ENCODE data around the gene WDR87.

Gene WDR87

DNA sequence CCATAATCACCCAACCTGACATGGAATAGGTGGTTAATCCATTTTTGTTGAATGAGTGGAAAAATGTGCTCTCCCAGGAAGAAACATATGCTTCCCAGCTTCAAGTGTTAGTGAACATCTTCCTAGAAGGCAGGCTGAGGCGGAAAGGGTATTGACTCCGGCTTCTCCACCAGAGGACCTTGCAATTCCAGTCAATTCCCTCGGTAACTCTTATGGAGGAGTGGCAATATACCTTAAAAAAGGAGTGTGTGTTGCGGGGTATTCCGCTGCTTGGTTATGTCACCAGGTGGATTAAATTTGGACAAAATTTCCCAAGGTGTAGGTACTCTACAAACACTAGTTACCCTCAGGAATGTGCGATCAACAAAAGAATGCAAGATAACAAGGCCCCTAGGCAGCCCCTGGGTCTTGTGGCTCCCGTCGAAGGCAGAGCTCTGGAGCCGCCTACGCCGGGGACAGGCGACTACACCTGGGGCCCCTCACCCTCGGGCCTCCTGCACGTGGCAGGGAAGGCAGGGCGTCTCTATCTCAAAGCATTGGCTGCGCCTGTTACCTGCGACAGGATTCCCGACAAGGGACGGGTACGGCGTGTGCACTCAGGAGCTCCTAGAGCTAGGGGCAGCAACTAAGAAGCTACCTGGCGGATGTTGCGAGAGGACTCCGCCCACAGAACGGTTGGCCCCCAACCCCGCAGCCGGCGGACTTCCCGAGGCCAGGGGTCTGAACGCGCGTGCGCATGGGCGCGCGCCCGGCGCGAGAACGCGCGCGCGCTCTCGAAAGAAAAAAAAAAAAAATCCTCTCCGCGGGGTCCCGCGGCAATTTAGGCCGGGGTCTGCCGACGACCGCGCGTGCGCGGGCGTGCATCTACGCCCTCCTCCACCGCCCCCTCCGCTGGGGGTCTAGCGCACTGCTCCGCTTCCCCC is at the start of gene WDR87:
WDR87 (minus strand) TSS at position 649 of the 923 bp plus-strand sequence. CDS start 8,355 bp downstream, outside the sequence.
- Histone ChIP-seq H3K4me1 (ENCODE audit: control insufficient read depth in 1 of 2, insufficient read depth in 2 of 2, low read length in 2 of 2) (peaks cover 7 to 12% of the 10 kb centered on the region in 2 donors), H3K9me3 (ENCODE audit: control insufficient read depth in 1 of 2, low read length in 2 of 2) (no peaks in the 10 kb centered on the region), H3K36me3 (ENCODE audit: control insufficient read depth in 1 of 2, insufficient read depth in 2 of 2, low read length in 2 of 2) (no peaks in the 10 kb centered on the region), H3K4me3 (ENCODE audit: low read depth in 1 of 2, low read length in 2 of 2) (peak within 1 kb of the TSS; percentile 74 to 94), H3K27me3 (ENCODE audit: low read depth, low read length) (no peaks in the 10 kb centered on the region), H3K27ac (ENCODE audit: low read length) (no peak within 1 kb of the TSS)

DNA sequence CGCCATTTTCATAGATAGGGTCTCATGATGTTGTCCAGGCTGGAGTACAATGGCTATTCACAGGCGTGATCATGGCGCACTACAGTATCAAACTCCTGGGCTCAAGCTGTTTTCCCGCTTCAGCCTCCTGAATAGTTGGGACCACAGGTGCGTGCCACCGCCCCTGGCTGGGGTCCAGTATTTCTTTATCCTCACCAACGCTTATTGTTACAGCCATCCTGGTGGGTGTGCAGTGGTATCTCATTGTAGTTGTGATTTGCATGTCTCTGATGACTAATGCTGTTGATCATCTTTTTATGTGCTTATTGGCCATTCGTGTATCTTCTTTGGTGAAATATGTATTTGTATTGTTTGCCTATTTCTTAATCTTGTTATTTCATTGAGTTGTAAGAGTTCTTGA is 49.6 kb upstream of the WDR87 start:
- Histone ChIP-seq H3K4me3 (ENCODE audit: low read depth in 1 of 2, low read length in 2 of 2) (no peak overlapping the region), H3K4me1 (ENCODE audit: control insufficient read depth in 1 of 2, insufficient read depth in 2 of 2, low read length in 2 of 2) (no peaks in the 10 kb centered on the region), H3K27ac (ENCODE audit: low read length) (no peak overlapping the region), H3K27me3 (ENCODE audit: low read depth, low read length) (no peaks in the 10 kb centered on the region), H3K36me3 (ENCODE audit: control insufficient read depth in 1 of 2, insufficient read depth in 2 of 2, low read length in 2 of 2) (no peaks in the 10 kb centered on the region), H3K9me3 (ENCODE audit: control insufficient read depth in 1 of 2, low read length in 2 of 2) (no peaks in the 10 kb centered on the region)

- no peaks in the 10 kb centered on the region for H3K4me1 ChIP-seq (ENCODE audit: control insufficient read depth in 1 of 2, insufficient read depth in 2 of 2, low read length in 2 of 2)
- H3K27ac ChIP-seq (ENCODE audit: low read length): no peak overlapping the region
- no peaks in the 10 kb centered on the region for H3K9me3 ChIP-seq (ENCODE audit: control insufficient read depth in 1 of 2, low read length in 2 of 2)
- no peak overlapping the region for H3K4me3 ChIP-seq (ENCODE audit: low read depth in 1 of 2, low read length in 2 of 2)
- no peaks in the 10 kb centered on the region for H3K27me3 ChIP-seq (ENCODE audit: low read depth, low read length)
- no peaks in the 10 kb centered on the region for H3K36me3 ChIP-seq (ENCODE audit: control insufficient read depth in 1 of 2, insufficient read depth in 2 of 2, low read length in 2 of 2)
Measured at GRCh38 chr19:37954421-37954874, 48.1 kb upstream of the WDR87 start.

DNA sequence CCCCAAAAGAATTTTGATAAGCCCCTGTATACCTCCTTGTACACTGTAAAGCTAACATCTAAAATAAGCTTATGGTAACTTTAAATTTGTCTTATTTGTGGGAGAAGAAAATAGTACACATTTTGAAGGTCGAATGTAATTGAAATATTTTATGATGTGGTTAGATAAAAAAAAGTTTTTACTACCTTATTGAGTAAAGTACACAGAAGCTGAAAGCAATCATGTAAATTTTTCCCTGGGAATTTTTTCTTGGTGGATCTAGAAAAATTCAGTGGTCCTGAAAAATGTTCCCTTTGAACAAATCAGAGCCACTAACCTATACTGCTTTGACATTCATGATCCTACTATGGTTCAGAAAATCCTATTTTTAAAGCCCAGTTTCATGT is 47.5 kb upstream of the WDR87 start:
- H3K4me3 ChIP-seq (ENCODE audit: low read depth in 1 of 2, low read length in 2 of 2): no peak overlapping the region
- H3K27me3 ChIP-seq (ENCODE audit: low read depth, low read length): no peaks in the 10 kb centered on the region
- H3K36me3 ChIP-seq (ENCODE audit: control insufficient read depth in 1 of 2, insufficient read depth in 2 of 2, low read length in 2 of 2): no peaks in the 10 kb centered on the region
- H3K4me1 ChIP-seq (ENCODE audit: control insufficient read depth in 1 of 2, insufficient read depth in 2 of 2, low read length in 2 of 2): no peaks in the 10 kb centered on the region
- no peaks in the 10 kb centered on the region for H3K9me3 ChIP-seq (ENCODE audit: control insufficient read depth in 1 of 2, low read length in 2 of 2)
- no peak overlapping the region for H3K27ac ChIP-seq (ENCODE audit: low read length)

- no peaks in the 10 kb centered on the region for H3K9me3 ChIP-seq (ENCODE audit: control insufficient read depth in 1 of 2, low read length in 2 of 2)
- no peak overlapping the region for H3K4me3 ChIP-seq (ENCODE audit: low read depth in 1 of 2, low read length in 2 of 2)
- H3K27me3 ChIP-seq (ENCODE audit: low read depth, low read length): no peaks in the 10 kb centered on the region
- no peaks in the 10 kb centered on the region for H3K4me1 ChIP-seq (ENCODE audit: control insufficient read depth in 1 of 2, insufficient read depth in 2 of 2, low read length in 2 of 2)
- H3K27ac ChIP-seq (ENCODE audit: low read length): no peak overlapping the region
- H3K36me3 ChIP-seq (ENCODE audit: control insufficient read depth in 1 of 2, insufficient read depth in 2 of 2, low read length in 2 of 2): no peaks in the 10 kb centered on the region
Measured at GRCh38 chr19:37953171-37953917, 47.0 kb upstream of the WDR87 start.

- no peaks in the 10 kb centered on the region for H3K4me1 ChIP-seq (ENCODE audit: control insufficient read depth in 1 of 2, insufficient read depth in 2 of 2, low read length in 2 of 2)
- no peak overlapping the region for H3K4me3 ChIP-seq (ENCODE audit: low read depth in 1 of 2, low read length in 2 of 2)
- no peaks in the 10 kb centered on the region for H3K9me3 ChIP-seq (ENCODE audit: control insufficient read depth in 1 of 2, low read length in 2 of 2)
- H3K27me3 ChIP-seq (ENCODE audit: low read depth, low read length): no peaks in the 10 kb centered on the region
- no peaks in the 10 kb centered on the region for H3K36me3 ChIP-seq (ENCODE audit: control insufficient read depth in 1 of 2, insufficient read depth in 2 of 2, low read length in 2 of 2)
- H3K27ac ChIP-seq (ENCODE audit: low read length): no peak overlapping the region
Measured at GRCh38 chr19:37951816-37952210, 45.4 kb upstream of the WDR87 start.

DNA sequence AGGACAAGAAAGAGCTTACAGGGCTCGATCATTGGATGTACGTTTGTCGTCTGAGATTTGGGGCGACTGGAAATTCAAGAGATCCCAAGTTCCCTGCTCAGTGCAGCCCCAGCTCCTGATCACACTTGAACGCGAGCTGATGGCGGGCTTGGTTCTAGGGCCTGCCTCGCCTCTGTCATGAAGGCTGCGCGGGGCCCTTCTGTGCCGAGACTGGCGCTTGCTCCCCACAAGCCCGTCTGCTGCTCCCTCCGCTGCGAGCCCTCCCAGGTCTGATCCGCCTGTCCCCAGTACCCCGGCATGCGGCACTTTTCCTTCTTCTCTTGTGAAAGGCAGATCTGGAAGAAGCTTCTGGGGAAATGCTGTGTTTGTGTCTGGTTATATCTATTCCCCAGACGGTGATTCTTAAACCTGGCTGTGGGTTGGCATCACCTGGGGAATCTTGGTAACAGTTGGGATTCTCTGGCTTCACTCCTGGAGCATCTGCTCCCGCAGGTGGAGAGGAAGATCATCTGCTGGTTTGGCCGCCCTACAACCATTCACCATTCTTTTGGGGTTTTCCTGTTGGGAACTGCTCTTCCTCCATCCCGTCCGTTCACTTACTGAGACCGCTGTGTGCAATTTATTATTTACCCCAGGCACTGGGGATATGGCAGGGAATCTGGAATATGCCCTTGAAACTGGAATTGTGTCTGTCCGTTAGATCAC is 44.2 kb upstream of the WDR87 start:
- Histone ChIP-seq H3K27ac (ENCODE audit: low read length) (no peak overlapping the region), H3K4me3 (ENCODE audit: low read depth in 1 of 2, low read length in 2 of 2) (no peak overlapping the region), H3K9me3 (ENCODE audit: control insufficient read depth in 1 of 2, low read length in 2 of 2) (no peaks in the 10 kb centered on the region), H3K27me3 (ENCODE audit: low read depth, low read length) (no peaks in the 10 kb centered on the region), H3K4me1 (ENCODE audit: control insufficient read depth in 1 of 2, insufficient read depth in 2 of 2, low read length in 2 of 2) (no peaks in the 10 kb centered on the region), H3K36me3 (ENCODE audit: control insufficient read depth in 1 of 2, insufficient read depth in 2 of 2, low read length in 2 of 2) (no peaks in the 10 kb centered on the region)

- H3K36me3 ChIP-seq (ENCODE audit: control insufficient read depth in 1 of 2, insufficient read depth in 2 of 2, low read length in 2 of 2): no peaks in the 10 kb centered on the region
- H3K27me3 ChIP-seq (ENCODE audit: low read depth, low read length): no peaks in the 10 kb centered on the region
- H3K9me3 ChIP-seq (ENCODE audit: control insufficient read depth in 1 of 2, low read length in 2 of 2): no peaks in the 10 kb centered on the region
- H3K27ac ChIP-seq (ENCODE audit: low read length): no peak overlapping the region
- H3K4me1 ChIP-seq (ENCODE audit: control insufficient read depth in 1 of 2, insufficient read depth in 2 of 2, low read length in 2 of 2): no peaks in the 10 kb centered on the region
- H3K4me3 ChIP-seq (ENCODE audit: low read depth in 1 of 2, low read length in 2 of 2): no peak overlapping the region
Measured at GRCh38 chr19:37948362-37948761, 42.0 kb upstream of the WDR87 start.

- no peak overlapping the region for H3K4me3 ChIP-seq (ENCODE audit: low read depth in 1 of 2, low read length in 2 of 2)
- no peaks in the 10 kb centered on the region for H3K4me1 ChIP-seq (ENCODE audit: control insufficient read depth in 1 of 2, insufficient read depth in 2 of 2, low read length in 2 of 2)
- H3K27me3 ChIP-seq (ENCODE audit: low read depth, low read length): no peaks in the 10 kb centered on the region
- no peaks in the 10 kb centered on the region for H3K36me3 ChIP-seq (ENCODE audit: control insufficient read depth in 1 of 2, insufficient read depth in 2 of 2, low read length in 2 of 2)
- no peaks in the 10 kb centered on the region for H3K9me3 ChIP-seq (ENCODE audit: control insufficient read depth in 1 of 2, low read length in 2 of 2)
- H3K27ac ChIP-seq (ENCODE audit: low read length): no peak overlapping the region
Measured at GRCh38 chr19:37947778-37948177, 41.4 kb upstream of the WDR87 start.

GRCh38 chr19:37946132-37946531 is 39.7 kb upstream of the WDR87 start:
- no peak overlapping the region for H3K27ac ChIP-seq (ENCODE audit: low read length)
- no peaks in the 10 kb centered on the region for H3K36me3 ChIP-seq (ENCODE audit: control insufficient read depth in 1 of 2, insufficient read depth in 2 of 2, low read length in 2 of 2)
- no peak overlapping the region for H3K4me3 ChIP-seq (ENCODE audit: low read depth in 1 of 2, low read length in 2 of 2)
- H3K27me3 ChIP-seq (ENCODE audit: low read depth, low read length): no peaks in the 10 kb centered on the region
- no peaks in the 10 kb centered on the region for H3K9me3 ChIP-seq (ENCODE audit: control insufficient read depth in 1 of 2, low read length in 2 of 2)
- no peaks in the 10 kb centered on the region for H3K4me1 ChIP-seq (ENCODE audit: control insufficient read depth in 1 of 2, insufficient read depth in 2 of 2, low read length in 2 of 2)

GRCh38 chr19:37943480-37943879 is 37.1 kb upstream of the WDR87 start:
- H3K4me3 ChIP-seq (ENCODE audit: low read depth in 1 of 2, low read length in 2 of 2): no peak overlapping the region
- no peaks in the 10 kb centered on the region for H3K4me1 ChIP-seq (ENCODE audit: control insufficient read depth in 1 of 2, insufficient read depth in 2 of 2, low read length in 2 of 2)
- no peaks in the 10 kb centered on the region for H3K36me3 ChIP-seq (ENCODE audit: control insufficient read depth in 1 of 2, insufficient read depth in 2 of 2, low read length in 2 of 2)
- no peaks in the 10 kb centered on the region for H3K27me3 ChIP-seq (ENCODE audit: low read depth, low read length)
- H3K9me3 ChIP-seq (ENCODE audit: control insufficient read depth in 1 of 2, low read length in 2 of 2): no peaks in the 10 kb centered on the region
- no peak overlapping the region for H3K27ac ChIP-seq (ENCODE audit: low read length)

Data from muscle layer of duodenum (tissue), 2 donors.